ENCODE measurements around the gene ODF4. TPM values are rescaled to one million over a fixed set of nuclear protein-coding genes. Genes with fewer than 3 reads are reported as not detected.
A peak's percentile ranks its signal among the peaks of the same experiment; 100 is the strongest.

ODF4 gene
- total RNA-seq, 1 donor: not detected

- H3K9me3 ChIP-seq (ENCODE audit: low read depth, low read length): no peaks in the 10 kb centered on the region
- no peaks in the 10 kb centered on the region for H3K27me3 ChIP-seq (ENCODE audit: insufficient read depth, low read length)
- peaks cover 45% of the 10 kb centered on the region for H3K36me3 ChIP-seq (ENCODE audit: insufficient read depth, low read length)
- peak overlapping the region; percentile 72 for H3K27ac ChIP-seq (ENCODE audit: low read depth, low read length)
- peaks cover 30% of the 10 kb centered on the region for H4K20me1 ChIP-seq (ENCODE audit: insufficient read depth, low read length)
- peak; percentile 85 for DNase-seq (ENCODE audit: insufficient read length, low spot score, missing footprints)
- H3K79me2 ChIP-seq (ENCODE audit: insufficient read depth, low read length): peaks cover 43% of the 10 kb centered on the region
- H3K4me3 ChIP-seq (ENCODE audit: insufficient read depth, low read length): peak overlapping the region; percentile 91
- no peak for TF ChIP-seq CTCF (IDR thresholded peaks at IDR 0.05; ENCODE audit: extremely low read depth, low read depth, low read length)
- peak overlapping the region; percentile 72 for H2AFZ ChIP-seq (ENCODE audit: low read length)
- H3K4me1 ChIP-seq (ENCODE audit: insufficient read depth, low read length): peaks cover 34% of the 10 kb centered on the region
- H3K4me2 ChIP-seq (ENCODE audit: insufficient read depth, low read length): peak overlapping the region; percentile 87
Measured at GRCh38 chr17:8382052-8382879, 42.6 kb downstream of the ODF4 start.

- peak overlapping the region; percentile 72 for H2AFZ ChIP-seq (ENCODE audit: low read length)
- H3K4me2 ChIP-seq (ENCODE audit: insufficient read depth, low read length): peak overlapping the region; percentile 87
- peaks cover 40% of the 10 kb centered on the region for H3K36me3 ChIP-seq (ENCODE audit: insufficient read depth, low read length)
- peaks cover 43% of the 10 kb centered on the region for H3K79me2 ChIP-seq (ENCODE audit: insufficient read depth, low read length)
- no peaks in the 10 kb centered on the region for H3K27me3 ChIP-seq (ENCODE audit: insufficient read depth, low read length)
- TF ChIP-seq CTCF (IDR thresholded peaks at IDR 0.05; ENCODE audit: extremely low read depth, low read depth, low read length): no peak
- peak overlapping the region; percentile 72 for H3K27ac ChIP-seq (ENCODE audit: low read depth, low read length)
- H3K9me3 ChIP-seq (ENCODE audit: low read depth, low read length): no peaks in the 10 kb centered on the region
- H3K4me3 ChIP-seq (ENCODE audit: insufficient read depth, low read length): peak overlapping the region; percentile 91
- peaks cover 34% of the 10 kb centered on the region for H3K4me1 ChIP-seq (ENCODE audit: insufficient read depth, low read length)
- DNase-seq (ENCODE audit: insufficient read length, low spot score, missing footprints): no peak
- peaks cover 30% of the 10 kb centered on the region for H4K20me1 ChIP-seq (ENCODE audit: insufficient read depth, low read length)
Measured at GRCh38 chr17:8382880-8383142, 43.2 kb downstream of the ODF4 start.

- Histone ChIP-seq H3K36me3 (ENCODE audit: insufficient read depth, low read length) (peaks cover 36% of the 10 kb centered on the region), H3K79me2 (ENCODE audit: insufficient read depth, low read length) (peaks cover 43% of the 10 kb centered on the region), H2AFZ (ENCODE audit: low read length) (peak within 1 kb of the TSS; percentile 72), H3K27ac (ENCODE audit: low read depth, low read length) (peak within 1 kb of the TSS; percentile 72), H3K9me3 (ENCODE audit: low read depth, low read length) (no peaks in the 10 kb centered on the region), H3K4me3 (ENCODE audit: insufficient read depth, low read length) (peak within 1 kb of the TSS; percentile 91), H3K4me2 (ENCODE audit: insufficient read depth, low read length) (peak within 1 kb of the TSS; percentile 87), H3K4me1 (ENCODE audit: insufficient read depth, low read length) (peaks cover 34% of the 10 kb centered on the region), H3K27me3 (ENCODE audit: insufficient read depth, low read length) (no peaks in the 10 kb centered on the region), H4K20me1 (ENCODE audit: insufficient read depth, low read length) (peaks cover 30% of the 10 kb centered on the region)
- TF ChIP-seq CTCF (IDR thresholded peaks at IDR 0.05; ENCODE audit: extremely low read depth, low read depth, low read length): peak; percentile 97
- DNase-seq (ENCODE audit: insufficient read length, low spot score, missing footprints): peak; percentile 97
Measured at GRCh38 chr17:8383143-8383822, 43.6 kb downstream of the ODF4 start, which contains the start of gene RPL26. Gene RPL26 (minus strand): TSS chr17:8383193. CDS start chr17:8382310, 883 bp downstream.

DNA sequence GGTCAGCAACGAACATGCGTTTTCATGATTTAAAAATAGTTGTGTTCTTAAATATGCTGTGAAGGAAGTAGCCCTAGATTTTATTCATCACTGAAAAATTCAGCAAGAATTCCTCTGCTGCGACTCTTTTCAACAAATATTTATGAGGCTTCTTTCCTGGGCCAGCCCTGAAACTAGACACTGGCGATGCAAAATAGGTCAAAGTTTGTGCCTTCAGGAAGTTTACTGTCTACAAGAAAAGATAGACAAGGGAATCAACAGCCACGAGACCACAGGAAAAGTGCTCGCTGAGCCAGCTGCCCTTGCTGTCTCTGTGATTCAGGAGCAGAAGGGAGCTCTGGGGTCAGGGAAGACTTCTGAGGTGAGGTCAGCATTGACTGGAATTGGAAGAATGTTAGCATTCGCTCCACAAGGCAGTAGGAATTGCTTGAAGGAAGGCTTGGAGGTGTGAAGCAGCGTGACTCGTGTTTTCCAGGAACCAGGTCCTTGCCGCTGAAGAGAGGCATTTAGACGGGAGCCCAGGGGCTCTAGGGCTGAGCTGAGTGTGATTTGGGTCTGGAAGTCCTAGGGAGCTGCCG is 45.2 kb downstream of the ODF4 start:
- TF ChIP-seq CTCF (IDR thresholded peaks at IDR 0.05; ENCODE audit: extremely low read depth, low read depth, low read length): no peak
- Histone ChIP-seq H4K20me1 (ENCODE audit: insufficient read depth, low read length) (peaks cover 22% of the 10 kb centered on the region), H3K4me3 (ENCODE audit: insufficient read depth, low read length) (no peak overlapping the region), H3K4me2 (ENCODE audit: insufficient read depth, low read length) (peak overlapping the region; percentile 87), H3K4me1 (ENCODE audit: insufficient read depth, low read length) (peaks cover 34% of the 10 kb centered on the region), H3K79me2 (ENCODE audit: insufficient read depth, low read length) (peaks cover 31% of the 10 kb centered on the region), H3K27ac (ENCODE audit: low read depth, low read length) (peak overlapping the region; percentile 72), H3K36me3 (ENCODE audit: insufficient read depth, low read length) (peaks cover 20% of the 10 kb centered on the region), H2AFZ (ENCODE audit: low read length) (peak overlapping the region; percentile 49), H3K27me3 (ENCODE audit: insufficient read depth, low read length) (no peaks in the 10 kb centered on the region), H3K9me3 (ENCODE audit: low read depth, low read length) (no peaks in the 10 kb centered on the region)
- DNase-seq (ENCODE audit: insufficient read length, low spot score, missing footprints): peak; percentile 91
